NCI-H345 (cell line): Measurements from ENCODE around the gene SMPDL3B.
A peak's percentile ranks its signal among the peaks of the same experiment; 100 is the strongest.
"Not testable (repeated sequence)": the region's sequence is repeated elsewhere in the genome, so short reads cannot be mapped to it uniquely, and the experiment has no call there.

ENCODE experiments used
- DNase-seq: peaks from one replicate; lab custom pipeline; 2025; lab: John Stamatoyannopoulos, UW

SMPDL3B gene

DNA sequence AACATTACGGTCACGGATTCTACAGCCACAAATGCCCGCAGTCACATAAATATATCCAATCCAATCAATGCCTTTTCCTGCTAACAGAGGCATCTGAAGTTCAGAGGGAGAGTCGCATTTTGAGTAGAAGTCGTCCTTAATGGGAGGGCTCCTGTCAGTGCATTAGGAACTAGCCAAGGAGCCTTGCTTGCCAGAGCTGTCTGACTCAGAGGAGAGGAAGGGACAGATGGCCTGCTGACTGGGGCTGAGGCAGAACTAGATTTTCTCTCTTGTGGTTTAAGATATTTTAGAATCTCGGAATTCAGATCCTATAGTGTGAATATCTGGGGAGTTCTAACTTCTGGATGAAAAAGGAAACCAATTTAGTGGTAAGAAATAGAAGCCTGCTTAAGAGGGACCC is 35.6 kb downstream of the SMPDL3B start:
- DNase-seq = no peak

DNA sequence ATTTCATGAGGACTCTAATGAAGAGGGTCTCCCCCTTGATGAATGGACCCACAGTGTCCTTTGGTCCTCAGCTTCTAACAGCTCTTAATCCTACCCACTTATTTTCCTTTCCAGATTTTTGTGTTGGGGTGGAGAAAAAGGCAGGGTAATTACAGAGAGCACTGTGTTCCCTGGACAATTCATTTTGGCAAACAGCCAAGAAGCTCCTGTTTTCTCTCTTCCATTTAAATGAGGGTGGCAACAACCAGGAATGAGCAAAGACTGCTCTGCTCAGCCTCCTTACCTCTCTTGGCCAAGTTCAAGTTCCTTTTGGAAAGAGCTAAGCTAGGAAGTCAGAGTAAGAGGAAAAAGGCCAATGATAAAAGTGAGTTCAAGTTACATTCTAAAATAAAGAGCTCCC is 36.9 kb downstream of the SMPDL3B start:
- peak; percentile 67 for DNase-seq

DNA sequence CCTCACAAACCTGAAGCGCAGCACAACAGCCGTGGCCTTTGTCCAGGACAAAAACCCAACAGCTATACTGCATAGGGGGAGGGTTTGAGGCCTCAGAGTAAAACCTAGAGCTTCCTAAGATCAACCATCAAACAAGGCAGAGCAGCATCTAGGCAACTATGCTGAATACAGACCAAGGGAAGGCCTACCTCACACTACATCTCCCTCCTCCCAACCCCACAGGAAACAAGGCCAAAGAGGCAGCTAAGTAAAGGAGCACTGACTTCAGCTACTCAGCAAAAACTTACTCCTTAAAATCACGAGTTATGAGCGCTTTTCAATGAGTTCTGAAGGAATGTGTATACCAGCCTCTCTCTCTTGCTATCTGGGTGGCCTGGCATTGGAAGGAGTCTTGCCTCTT is 37.3 kb downstream of the SMPDL3B start:
- DNase-seq = no peak

DNA sequence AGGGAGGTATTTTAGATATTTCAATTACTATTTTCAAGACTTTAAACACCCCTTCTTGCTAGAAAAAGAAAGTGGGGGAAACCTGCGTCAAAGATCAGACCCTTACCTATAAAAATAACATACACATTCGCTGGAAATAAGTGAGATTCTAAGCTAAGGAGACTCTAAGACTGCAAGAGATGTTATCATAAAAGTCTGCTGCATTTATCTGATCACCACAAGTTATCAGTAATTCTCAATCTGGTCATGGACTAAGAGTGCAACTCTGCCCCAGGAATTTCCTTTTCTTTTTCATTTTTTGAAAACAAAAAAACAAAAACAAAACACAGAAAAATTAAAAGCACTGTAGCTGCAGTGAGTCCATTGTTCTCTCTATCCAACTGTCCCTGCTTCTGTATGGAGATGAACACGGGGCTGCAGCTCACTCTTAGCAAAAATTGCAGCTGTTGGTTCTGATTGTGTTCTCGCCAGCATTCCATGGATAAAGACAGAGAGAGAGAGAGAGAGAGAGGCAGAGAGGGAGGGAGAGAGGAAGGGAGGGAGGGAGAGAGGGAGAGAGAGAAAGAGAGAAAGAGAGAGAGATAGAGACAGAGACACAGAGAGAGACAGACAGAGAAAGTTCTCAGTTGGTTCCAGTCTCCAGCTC is 39.1 kb downstream of the SMPDL3B start:
- no peak for DNase-seq

DNA sequence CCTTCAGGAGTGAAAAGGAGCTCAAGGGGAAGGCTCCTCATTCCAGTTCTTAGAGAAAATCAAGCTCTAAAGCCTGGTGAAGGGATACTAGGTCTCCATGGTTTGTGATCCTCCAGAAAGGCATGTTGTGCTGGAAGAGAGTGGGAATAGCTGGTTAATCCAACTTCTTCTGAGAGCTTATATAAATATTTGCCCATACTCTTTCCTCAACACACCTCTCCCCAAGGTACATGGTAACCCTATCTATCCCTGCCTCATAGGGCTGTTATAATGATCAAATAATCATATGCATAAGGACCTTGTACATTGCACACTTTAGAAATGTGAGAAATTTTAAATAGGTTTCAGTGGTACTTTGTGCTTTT is 39.6 kb downstream of the SMPDL3B start:
- DNase-seq = no peak

DNA sequence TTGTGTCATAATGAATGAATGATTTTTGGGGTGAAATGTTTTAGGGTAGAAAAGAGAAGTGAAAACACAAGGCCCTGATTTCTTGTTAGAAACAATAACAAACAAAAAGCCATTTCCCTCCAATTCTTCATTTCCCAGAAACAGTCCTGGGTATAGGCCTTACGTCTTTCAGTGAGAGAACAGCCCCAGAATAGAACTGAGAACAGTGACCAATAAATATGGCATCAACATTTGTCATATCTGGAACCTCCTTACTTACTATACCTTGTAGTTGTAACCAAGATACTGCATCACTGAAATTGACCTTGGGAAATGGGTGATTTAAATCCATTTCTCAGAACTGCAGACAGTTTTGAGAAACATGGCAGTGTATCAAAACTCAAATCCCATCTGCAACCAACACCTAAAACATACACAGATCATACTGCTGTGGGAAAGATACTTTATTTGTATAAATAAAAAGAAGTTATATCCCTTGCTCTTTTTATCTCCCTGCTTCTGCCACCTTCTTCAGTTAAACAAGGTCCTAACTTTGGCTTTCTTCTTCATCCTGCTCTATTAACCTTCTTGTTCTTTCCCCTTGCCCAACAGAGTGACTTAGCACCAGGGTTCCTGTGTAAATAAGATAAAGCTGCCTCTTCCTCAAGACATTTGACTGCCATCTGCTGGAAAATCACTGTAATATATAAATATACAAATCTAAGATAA is 44.5 kb downstream of the SMPDL3B start:
- peak; percentile 7 for DNase-seq

DNA sequence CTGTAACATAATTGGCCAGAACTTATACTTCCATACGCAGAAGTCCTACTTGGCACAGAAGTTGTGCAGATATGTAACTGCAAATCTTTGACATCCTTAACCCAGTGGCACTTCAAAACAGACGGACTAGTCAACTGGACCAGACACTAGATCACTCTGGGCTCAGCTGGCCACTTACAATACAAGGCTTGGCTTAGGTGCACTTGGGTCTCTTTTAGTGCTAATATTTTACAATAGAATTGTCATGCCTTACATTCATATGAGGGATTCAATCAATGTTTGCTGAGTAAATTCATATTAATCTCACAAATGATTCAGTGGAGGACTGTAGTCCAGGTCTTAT is 45.0 kb downstream of the SMPDL3B start:
- DNase-seq = no peak

DNA sequence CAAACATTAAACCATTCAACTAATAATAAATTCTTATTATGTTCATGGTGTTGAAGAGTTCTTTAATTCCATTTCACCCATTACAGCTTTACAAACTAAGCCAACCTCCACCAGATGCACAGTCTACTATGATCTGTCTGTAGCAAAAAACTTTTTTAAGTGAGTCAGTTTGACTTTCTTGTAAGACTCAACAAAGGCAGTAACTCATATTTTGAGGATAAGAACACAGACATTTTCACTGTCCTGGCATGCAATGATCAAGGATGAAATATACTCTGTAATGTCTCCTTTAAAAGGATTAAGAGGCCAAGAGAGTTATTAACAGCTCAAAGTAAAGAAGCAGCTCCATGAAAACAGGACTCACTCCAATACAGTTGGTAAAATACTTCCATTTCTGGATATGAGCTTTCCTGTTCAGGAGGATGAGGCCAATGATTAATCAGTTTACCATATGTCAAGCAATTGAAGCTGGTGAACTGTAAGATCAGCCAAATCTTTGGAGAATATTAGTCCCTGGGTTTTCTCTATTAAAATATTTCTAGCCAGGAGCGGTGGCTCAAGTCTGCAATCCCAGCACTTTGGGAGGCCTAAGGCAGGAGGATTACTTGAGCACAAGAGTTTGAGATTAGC is 45.5 kb downstream of the SMPDL3B start:
- no peak for DNase-seq

DNA sequence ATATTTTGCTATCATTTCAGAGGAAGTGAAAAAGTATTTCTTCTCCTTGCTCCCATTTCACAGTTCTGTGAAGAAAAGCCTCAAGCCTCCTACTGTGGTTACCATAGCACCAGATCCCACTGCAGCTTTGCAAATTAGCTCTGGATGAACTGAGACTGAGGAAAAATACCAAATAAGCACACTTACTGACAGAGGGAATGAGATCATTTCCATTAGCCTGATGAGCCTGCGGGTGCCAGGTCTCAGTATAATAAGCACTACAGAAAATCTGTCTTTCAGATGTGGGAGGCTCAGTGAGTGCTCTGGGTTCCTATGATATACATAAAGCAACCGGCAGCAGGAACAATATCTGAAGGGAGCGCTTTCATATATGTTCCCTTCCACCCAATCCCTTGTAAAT is 46.3 kb downstream of the SMPDL3B start:
- DNase-seq = no peak

DNA sequence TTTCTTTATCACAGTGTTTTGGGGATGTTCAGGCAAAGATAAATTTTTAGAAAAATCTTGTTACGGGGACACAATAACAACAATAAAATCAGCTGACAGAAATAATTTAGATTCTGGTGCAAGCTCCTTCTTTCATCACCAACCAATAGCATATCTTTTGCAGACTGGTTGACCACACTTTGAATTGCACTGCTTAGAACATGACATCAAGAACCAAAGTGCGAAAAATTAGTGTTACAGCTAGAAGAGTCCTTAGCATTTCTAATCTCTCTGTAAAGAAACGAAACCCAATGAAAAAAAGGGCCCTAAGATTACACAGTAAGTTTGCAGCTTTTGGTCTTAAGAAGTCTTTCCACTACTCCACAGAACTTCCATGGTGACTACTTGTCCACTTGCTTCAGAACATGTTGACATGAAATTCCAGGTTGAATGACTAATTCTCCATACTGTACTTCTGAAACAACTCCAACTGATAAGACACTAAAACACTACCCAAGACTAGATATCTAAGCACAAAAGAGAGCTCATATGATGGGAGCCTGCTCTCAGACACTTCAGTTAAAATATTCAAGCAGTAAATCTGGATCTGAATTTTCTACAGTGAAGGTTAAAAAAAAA is 56.2 kb downstream of the SMPDL3B start:
- no peak for DNase-seq

DNA sequence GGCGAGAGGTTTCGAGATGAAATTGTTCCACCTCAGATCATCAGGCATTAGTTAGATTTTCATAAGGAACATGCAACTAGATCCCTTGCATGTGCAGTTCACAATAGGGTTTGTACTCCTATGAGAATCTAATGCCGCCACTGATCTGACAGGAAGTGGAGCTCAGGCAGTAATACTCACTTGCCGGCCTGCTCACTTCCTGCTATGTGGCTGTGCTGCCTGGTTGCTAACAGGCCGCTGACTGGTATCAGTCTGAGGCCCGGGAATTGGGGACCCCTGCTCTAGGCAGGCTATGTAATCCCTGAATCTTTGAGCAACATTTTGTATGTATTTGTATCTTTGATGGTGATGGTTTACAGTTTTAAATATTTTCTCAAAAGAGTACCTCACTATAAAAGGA is 57.5 kb downstream of the SMPDL3B start:
- DNase-seq = no peak

DNA sequence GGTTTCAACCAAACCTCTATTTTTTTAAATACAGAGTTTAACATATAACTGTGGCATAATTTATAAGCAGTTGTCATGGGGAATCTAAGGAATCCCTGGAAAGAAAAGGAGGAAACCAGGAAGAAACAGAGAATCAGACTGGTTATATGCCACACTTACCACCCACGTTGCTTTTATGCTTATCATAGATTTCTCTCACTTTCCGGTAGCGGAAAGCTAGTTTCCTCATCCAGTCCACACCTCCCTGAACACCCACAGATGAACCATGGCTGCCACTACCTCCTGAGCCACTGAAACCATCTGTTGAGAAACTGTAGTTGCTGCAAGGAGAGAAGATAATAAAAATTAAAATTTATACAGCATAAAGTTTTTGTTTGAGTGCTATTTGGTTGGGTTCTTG is 58.4 kb downstream of the SMPDL3B start:
- no peak for DNase-seq

DNA sequence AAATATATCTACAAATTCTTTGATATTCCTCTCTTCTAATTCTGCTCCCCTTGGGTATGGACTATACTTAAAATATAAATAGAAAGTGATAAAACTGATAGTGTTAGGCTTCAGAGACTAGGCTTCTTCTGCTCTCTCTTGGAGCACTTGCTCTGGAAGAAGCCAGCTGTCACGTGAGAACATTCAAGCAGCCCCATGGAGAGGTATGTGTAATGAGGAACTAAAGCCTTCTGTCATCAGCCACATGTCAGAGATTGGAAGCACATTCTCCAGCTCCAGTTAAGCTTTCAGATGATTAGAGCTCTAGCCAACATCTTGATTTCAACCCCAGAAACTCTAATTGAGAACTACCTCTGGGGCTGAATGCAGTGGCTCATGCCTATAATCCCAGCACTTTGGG is 59.3 kb downstream of the SMPDL3B start:
- no peak for DNase-seq

DNA sequence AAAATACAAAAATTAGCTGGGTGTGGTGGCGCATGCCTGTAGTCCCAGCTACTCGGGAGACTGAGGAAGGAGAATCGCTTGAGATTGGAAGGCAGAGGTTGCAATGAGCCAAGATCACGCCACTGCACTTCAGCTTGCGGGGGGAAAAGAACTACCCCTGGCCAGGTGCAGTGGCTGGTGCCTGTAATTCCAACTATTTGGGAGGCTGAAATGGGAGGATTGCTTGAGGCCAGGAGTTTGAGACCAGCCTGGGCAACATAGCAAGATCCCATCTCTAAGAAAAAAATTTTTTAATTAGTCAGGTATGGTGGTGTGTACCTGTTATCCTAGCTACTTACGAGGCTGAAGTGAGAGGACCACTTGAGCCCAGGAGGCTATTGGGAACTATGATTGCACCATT is 59.7 kb downstream of the SMPDL3B start:
- DNase-seq = not testable (repeated sequence)

DNA sequence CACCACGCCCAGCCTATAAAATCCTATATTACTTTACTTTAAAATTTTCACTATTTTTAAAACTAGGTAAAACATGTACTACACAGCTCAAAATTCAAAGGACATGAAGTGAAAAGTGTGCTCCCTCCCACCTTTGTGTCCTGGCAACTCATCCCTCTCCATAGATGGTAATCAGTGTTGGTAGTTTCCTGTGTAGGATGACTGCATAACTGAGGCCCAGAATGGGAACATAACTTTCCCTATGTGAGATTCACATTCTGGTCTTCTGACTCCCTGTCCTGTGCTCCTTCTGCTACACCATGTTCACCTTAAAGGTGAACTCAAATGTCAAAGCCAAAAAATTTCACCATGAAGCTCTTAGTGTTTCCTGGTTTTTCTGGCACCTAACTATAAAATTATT is 64.3 kb downstream of the SMPDL3B start:
- no peak for DNase-seq

DNA sequence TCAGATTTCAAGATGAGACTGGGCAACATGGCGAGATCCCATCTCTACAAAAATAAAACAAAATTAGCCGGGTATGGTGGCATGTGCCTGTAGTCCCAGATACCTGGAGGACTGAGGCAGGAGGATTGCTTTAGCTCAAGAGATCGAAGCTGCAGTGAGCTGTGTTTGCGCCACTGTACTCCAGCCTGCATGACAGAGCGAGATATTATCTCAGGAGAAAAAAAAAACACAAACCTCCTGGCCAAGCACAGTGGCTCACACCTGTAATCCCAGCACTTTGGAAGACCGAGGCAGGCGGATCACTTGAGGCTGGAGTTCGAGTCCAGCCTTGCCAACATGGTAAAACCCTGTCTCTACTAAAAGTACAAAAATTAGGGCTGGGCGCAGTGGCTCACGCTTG is 67.8 kb downstream of the SMPDL3B start:
- no peak for DNase-seq

DNA sequence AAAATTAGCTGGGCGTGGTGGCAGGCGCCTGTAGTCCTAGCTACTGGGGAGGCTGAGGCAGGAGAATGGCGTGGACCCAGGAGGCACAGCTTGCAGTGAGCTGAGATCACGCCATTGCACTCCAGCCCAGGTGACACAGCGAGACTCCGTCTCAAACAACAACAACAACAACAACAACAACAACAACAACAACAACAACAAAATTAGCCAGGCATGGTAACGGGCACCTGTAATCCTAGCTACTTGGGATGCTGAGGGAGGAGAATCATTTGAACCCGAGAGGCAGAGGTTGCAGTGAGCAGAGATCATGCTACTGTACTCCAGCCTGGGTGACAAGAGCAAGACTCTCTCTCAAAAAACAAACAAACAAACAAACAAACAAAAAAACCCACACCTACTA is 68.3 kb downstream of the SMPDL3B start:
- not testable (repeated sequence) for DNase-seq
